HG03520 (cell line): Measurements from ENCODE around the gene CKLF.

ENCODE experiments used
- ATAC-seq: cut with Tn5 transposase; IDR thresholded peaks from one replicate; pipeline ENCODE4 v1.9.1; 2021; ENCODE audit warnings: mild to moderate bottlenecking, moderate library complexity; ENCODE audit not compliant: unreplicated experiment

Gene CKLF

GRCh38 chr16:66517586-66518263 lies 34.7 kb upstream of the CKLF start:
- ATAC-seq = no peak

- ATAC-seq = no peak
Measured at GRCh38 chr16:66519482-66520373, 32.6 kb upstream of the CKLF start.

- ATAC-seq = no peak
Measured at GRCh38 chr16:66520406-66521170, 31.8 kb upstream of the CKLF start.

GRCh38 chr16:66521252-66521713 lies 31.1 kb upstream of the CKLF start:
- ATAC-seq = no peak

GRCh38 chr16:66521951-66522771 lies 30.2 kb upstream of the CKLF start:
- peak; percentile 42 for ATAC-seq

GRCh38 chr16:66522816-66523590 lies 29.4 kb upstream of the CKLF start:
- no peak for ATAC-seq

- peak; percentile 48 for ATAC-seq
Measured at GRCh38 chr16:66523861-66524354, 28.5 kb upstream of the CKLF start.

- ATAC-seq = peak; percentile 55
Measured at GRCh38 chr16:66524601-66525164, 27.7 kb upstream of the CKLF start.

GRCh38 chr16:66525396-66526180 lies 26.8 kb upstream of the CKLF start:
- no peak for ATAC-seq

GRCh38 chr16:66528294-66528693 lies 24.1 kb upstream of the CKLF start:
- no peak for ATAC-seq

- ATAC-seq = no peak
Measured at GRCh38 chr16:66529475-66529874, 22.9 kb upstream of the CKLF start.

GRCh38 chr16:66534376-66534799 lies 18.0 kb upstream of the CKLF start:
- no peak for ATAC-seq

GRCh38 chr16:66536525-66536924 lies 15.9 kb upstream of the CKLF start:
- no peak for ATAC-seq

GRCh38 chr16:66537236-66537635 lies 15.1 kb upstream of the CKLF start:
- no peak for ATAC-seq

- no peak for ATAC-seq
Measured at GRCh38 chr16:66538910-66539309, 13.5 kb upstream of the CKLF start.

- peak; percentile 63 for ATAC-seq
Measured at GRCh38 chr16:66539623-66540469, 12.5 kb upstream of the CKLF start.
